ENCODE results near the gene HACD4. TPM values are rescaled to one million over a fixed set of nuclear protein-coding genes. Genes with fewer than 3 reads are reported as not detected.

The HACD4 gene
- total and polyA plus RNA-seq, 2 experiments from 2014 or later: 1.7 to 2.5 TPM

- no peak for TF ChIP-seq ZNF462 (CRISPR knock-in tag; IDR thresholded peaks at IDR 0.05)
- no peak for TF ChIP-seq CREB1 (CRISPR knock-in tag; IDR thresholded peaks at IDR 0.05; ENCODE audit: low read depth)
Measured at GRCh38 chr9:21080793-21081192, 49.4 kb upstream of the HACD4 start (continued).

DNA sequence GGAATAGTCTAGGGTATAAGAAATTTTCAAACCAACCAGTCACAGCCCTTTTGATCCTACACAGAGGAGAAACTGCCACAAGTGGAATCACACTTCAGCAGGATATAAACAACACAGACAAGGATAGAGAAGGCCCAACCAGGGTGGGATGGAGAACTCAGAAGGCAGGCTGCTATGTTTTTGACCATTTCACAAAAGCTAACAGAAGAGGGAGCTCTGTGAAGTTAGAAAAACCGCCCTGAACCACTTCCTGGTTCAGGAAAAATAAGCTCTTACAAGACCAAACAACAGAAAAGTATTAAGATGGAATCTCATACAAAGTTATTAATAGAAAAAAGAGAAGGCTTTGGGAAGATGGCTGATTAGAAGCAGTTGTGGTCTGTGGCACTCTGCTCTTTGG, 47.3 kb upstream of the HACD4 start:
- Histone ChIP-seq H3F3A (replicated peaks; ENCODE audit: low read depth) (no peaks in the 10 kb centered on the region), H3K79me2 (replicated peaks; ENCODE audit: insufficient read depth) (no peaks in the 10 kb centered on the region), H3K36me3 (ENCODE audit: insufficient read depth) (no peaks in the 10 kb centered on the region), H3K9me2 (ENCODE audit: insufficient read depth) (no peaks in the 10 kb centered on the region), H3K4me2 (no peak overlapping the region), H4K20me1 (replicated peaks; ENCODE audit: insufficient read depth) (no peaks in the 10 kb centered on the region), H3K27ac (ENCODE audit: low read depth) (no peak overlapping the region), H3K4me3 (no peak overlapping the region), H2AFZ (no peak overlapping the region; the same call in 1 of the 2 replicates), H3K4me1 (ENCODE audit: insufficient read depth) (no peaks in the 10 kb centered on the region), H3K27me3 (ENCODE audit: insufficient read depth) (no peaks in the 10 kb centered on the region)
- Mint-ChIP-seq H3K4me1 (peaks cover 5% of the 10 kb centered on the region; the same call in 2 of the 3 replicates), H3K36me3 (ENCODE audit: low read depth) (peaks cover 5% of the 10 kb centered on the region; the same call in 2 of the 3 replicates), H3K9me3 (no peaks in the 10 kb centered on the region), H3K4me3 (no peak overlapping the region), H3K27me3 (ENCODE audit: insufficient read depth, low read depth, poor library complexity) (no peaks in the 10 kb centered on the region), H3K27ac (no peak overlapping the region)
- TF ChIP-seq ZNF331 (CRISPR knock-in tag; IDR thresholded peaks at IDR 0.05; ENCODE audit: low read depth): no peak
- TF ChIP-seq STAT1 (IDR thresholded peaks at IDR 0.05; ENCODE audit: unreplicated experiment): no peak
- TF ChIP-seq CREB1 (CRISPR knock-in tag; IDR thresholded peaks at IDR 0.05; ENCODE audit: low read depth): no peak
- TF ChIP-seq NANOG (IDR thresholded peaks at IDR 0.05; ENCODE audit: borderline replicate concordance): no peak
- TF ChIP-seq, protein P1, sequence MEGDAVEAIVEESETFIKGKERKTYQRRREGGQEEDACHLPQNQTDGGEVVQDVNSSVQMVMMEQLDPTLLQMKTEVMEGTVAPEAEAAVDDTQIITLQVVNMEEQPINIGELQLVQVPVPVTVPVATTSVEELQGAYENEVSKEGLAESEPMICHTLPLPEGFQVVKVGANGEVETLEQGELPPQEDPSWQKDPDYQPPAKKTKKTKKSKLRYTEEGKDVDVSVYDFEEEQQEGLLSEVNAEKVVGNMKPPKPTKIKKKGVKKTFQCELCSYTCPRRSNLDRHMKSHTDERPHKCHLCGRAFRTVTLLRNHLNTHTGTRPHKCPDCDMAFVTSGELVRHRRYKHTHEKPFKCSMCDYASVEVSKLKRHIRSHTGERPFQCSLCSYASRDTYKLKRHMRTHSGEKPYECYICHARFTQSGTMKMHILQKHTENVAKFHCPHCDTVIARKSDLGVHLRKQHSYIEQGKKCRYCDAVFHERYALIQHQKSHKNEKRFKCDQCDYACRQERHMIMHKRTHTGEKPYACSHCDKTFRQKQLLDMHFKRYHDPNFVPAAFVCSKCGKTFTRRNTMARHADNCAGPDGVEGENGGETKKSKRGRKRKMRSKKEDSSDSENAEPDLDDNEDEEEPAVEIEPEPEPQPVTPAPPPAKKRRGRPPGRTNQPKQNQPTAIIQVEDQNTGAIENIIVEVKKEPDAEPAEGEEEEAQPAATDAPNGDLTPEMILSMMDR (conservative IDR thresholded peaks at IDR 0.05; ENCODE audit: low read depth in 2 of 2): peak; percentile 43 to 54
- no peak for TF ChIP-seq ZNF114 (CRISPR knock-in tag; IDR thresholded peaks at IDR 0.05)
- TF ChIP-seq, protein P2, sequence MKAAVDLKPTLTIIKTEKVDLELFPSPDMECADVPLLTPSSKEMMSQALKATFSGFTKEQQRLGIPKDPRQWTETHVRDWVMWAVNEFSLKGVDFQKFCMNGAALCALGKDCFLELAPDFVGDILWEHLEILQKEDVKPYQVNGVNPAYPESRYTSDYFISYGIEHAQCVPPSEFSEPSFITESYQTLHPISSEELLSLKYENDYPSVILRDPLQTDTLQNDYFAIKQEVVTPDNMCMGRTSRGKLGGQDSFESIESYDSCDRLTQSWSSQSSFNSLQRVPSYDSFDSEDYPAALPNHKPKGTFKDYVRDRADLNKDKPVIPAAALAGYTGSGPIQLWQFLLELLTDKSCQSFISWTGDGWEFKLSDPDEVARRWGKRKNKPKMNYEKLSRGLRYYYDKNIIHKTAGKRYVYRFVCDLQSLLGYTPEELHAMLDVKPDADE (IDR thresholded peaks at IDR 0.05): no peak
- no peak for TF ChIP-seq EZH2phosphoT487 (IDR thresholded peaks at IDR 0.05; ENCODE audit: unreplicated experiment)
- peak; percentile 65 for DNase-seq (ENCODE audit: low spot score)
- peak; percentile 36; the same call in 2 of the 3 replicates for ATAC-seq

Measured in GM23338 (cell line).